ENCODE data around the gene MFSD6.
"Not testable (repeated sequence)": the region's sequence is repeated elsewhere in the genome, so short reads cannot be mapped to it uniquely, and the experiment has no call there.

Gene MFSD6

DNA sequence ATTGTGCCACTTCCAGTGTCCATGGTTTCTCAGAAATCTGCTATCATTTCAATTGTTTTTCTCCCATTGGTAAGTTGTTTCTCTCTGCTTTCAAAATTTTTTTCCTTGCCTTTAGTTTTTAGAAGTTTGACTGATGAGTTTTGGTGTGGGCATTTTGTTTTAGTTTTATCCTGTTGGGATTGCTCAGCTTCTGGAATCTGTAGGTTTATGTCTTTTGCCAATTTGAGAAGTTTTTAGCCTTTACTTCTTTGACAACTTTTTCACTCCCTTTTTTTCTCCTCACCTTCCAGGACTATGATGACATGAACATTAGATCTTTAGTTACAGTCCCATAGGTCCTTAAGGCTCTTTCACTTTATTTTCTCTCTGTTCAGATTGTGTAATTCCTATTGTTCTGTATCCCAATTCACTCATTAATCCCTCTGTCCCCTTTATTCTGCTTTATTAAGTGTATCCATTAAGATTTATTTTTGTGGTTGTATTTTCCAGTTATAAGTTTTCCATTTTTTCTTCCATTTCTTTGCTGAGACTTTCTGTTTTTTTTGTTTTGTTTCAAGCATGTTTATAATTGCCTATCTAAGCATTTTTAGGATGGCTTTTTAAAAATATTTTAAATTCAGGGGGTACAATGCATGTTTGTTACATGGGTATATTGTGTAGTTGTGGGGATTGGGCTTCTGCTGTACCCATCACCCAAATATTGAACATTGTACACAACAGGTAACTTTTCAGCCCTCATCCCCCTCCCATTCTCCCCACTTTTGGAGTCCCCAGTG is 17.9 kb downstream of the MFSD6 start:
- DNase-seq (ENCODE audit: low read depth, low spot score) = no peak
- no peak for TF ChIP-seq CTCF (IDR thresholded peaks at IDR 0.05; ENCODE audit: low read depth, low read length)
- no peak overlapping the region for H3K4me3 ChIP-seq (ENCODE audit: low read depth, low read length)
- in situ Hi-C loops (cut with HindIII; ENCODE audit: low sequenced_read_pairs) = no loop called here

DNA sequence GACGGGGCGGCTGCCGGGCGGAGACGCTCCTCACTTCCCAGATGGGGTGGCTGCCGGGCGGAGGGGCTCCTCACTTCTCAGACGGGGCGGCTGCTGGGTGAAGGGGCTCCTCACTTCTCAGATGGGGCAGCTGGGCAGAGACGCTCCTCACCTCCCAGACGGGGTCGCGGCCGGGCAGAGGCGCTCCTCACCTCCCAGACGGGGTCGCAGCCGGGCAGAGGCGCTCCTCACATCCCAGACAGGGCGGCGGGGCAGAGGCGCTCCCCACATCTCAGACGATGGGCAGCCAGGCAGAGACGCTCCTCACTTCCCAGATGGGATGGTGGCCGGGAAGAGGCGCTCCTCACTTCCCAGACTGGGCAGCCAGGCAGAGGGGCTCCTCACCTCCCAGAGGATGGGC is 22.7 kb downstream of the MFSD6 start:
- DNase-seq (ENCODE audit: low read depth, low spot score); in situ Hi-C loops (cut with HindIII; ENCODE audit: low sequenced_read_pairs); H3K4me3 ChIP-seq (ENCODE audit: low read depth, low read length): not testable (repeated sequence)

DNA sequence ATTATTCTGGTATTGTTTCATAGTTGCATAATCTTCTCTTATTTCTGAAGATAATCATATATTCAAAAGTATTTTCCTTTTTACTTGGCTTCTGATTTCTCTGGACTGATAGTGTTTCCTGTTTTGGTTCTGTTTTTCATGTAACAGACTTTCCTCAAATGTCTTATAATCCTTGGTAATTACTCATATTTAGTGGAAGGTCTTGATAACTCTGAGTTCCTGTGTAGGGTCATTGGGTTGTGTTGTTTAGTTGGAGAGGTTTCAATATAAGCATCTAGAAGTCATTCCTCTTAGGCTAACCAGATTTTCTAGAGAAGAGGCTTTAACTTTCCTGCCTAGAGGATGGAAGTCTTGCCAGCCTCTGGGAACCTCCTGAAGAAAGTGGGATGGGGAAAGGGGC is 23.8 kb downstream of the MFSD6 start:
- in situ Hi-C loops (cut with HindIII; ENCODE audit: low sequenced_read_pairs) = no loop called here
- no peak overlapping the region for H3K4me3 ChIP-seq (ENCODE audit: low read depth, low read length)
- TF ChIP-seq CTCF (IDR thresholded peaks at IDR 0.05; ENCODE audit: low read depth, low read length) = no peak
- no peak for DNase-seq (ENCODE audit: low read depth, low spot score)

- TF ChIP-seq CTCF (IDR thresholded peaks at IDR 0.05; ENCODE audit: low read depth, low read length) = no peak
- DNase-seq (ENCODE audit: low read depth, low spot score) = no peak
- in situ Hi-C loops (cut with HindIII; ENCODE audit: low sequenced_read_pairs) = no loop called here
- no peak overlapping the region for H3K4me3 ChIP-seq (ENCODE audit: low read depth, low read length)
Observed at GRCh38 chr2:190432567-190433231, 24.5 kb downstream of the MFSD6 start.

GRCh38 chr2:190435031-190435670 is 27.0 kb downstream of the MFSD6 start:
- no peak overlapping the region for H3K4me3 ChIP-seq (ENCODE audit: low read depth, low read length)
- no peak for TF ChIP-seq CTCF (IDR thresholded peaks at IDR 0.05; ENCODE audit: low read depth, low read length)
- DNase-seq (ENCODE audit: low read depth, low spot score) = no peak
- in situ Hi-C loops (cut with HindIII; ENCODE audit: low sequenced_read_pairs) = no loop called here

DNA sequence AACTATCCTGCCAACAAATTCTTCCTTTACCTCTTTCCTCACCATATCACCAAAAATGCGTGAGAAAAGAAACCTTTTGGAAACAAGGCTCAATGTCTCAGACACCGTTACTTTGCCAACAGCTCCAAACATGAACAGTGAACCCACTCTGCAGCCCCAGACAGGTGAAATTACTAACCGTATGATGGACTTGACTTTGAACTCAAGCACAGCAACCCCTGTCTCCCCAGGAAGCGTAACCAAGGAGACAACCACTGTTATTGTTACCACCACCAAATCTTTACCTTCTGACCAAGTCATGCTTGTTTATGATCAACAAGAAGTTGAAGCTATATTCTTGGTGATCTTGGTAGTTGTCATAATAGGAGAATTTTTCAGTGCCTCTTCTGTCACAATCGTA is 28.4 kb downstream of the MFSD6 start:
- TF ChIP-seq CTCF (IDR thresholded peaks at IDR 0.05; ENCODE audit: low read depth, low read length) = no peak
- in situ Hi-C loops (cut with HindIII; ENCODE audit: low sequenced_read_pairs) = no loop called here
- no peak overlapping the region for H3K4me3 ChIP-seq (ENCODE audit: low read depth, low read length)
- DNase-seq (ENCODE audit: low read depth, low spot score) = no peak

- TF ChIP-seq CTCF (IDR thresholded peaks at IDR 0.05; ENCODE audit: low read depth, low read length) = no peak
- in situ Hi-C loops (cut with HindIII; ENCODE audit: low sequenced_read_pairs) = no loop called here
- DNase-seq (ENCODE audit: low read depth, low spot score) = no peak
- H3K4me3 ChIP-seq (ENCODE audit: low read depth, low read length) = no peak overlapping the region
Observed at GRCh38 chr2:190440113-190440512, 32.0 kb downstream of the MFSD6 start.
